B cell (primary cell): ENCODE measurements around the gene GMEB2. TPM values are rescaled to one million over a fixed set of nuclear protein-coding genes. Genes with fewer than 3 reads are reported as not detected.

Experiments used
- ATAC-seq: fragments of 200-7000 bp; cut with Tn5 transposase; one replicate; pipeline ENCODE4 v1.10.0; 2021; ENCODE audit warnings: low read depth, mild to moderate bottlenecking, moderate number of reproducible peaks, moderate library complexity
- CTCF ChIA-PET: fragments of 350-600 bp; sonication (Branson Sonifier 250); formaldehyde crosslinking; loops from one replicate; lab custom pipeline; 2021; ENCODE audit warnings: antibody characterized with exemption, inconsistent platforms; lab: Charles Lee
- POLR2A ChIA-PET: fragments of 350-600 bp; sonication (Branson Sonifier 250); formaldehyde crosslinking; loops from one replicate; lab custom pipeline; 2021; ENCODE audit warnings: antibody characterized with exemption; lab: Charles Lee
- DNase-seq: peaks from one replicate; pipeline ENCODE4 v3.0.0; 2013
- H2AFZ ChIP-seq: 2 replicates; pipeline ENCODE4 v1.6.1; 2012; ENCODE audit warnings: mild to moderate bottlenecking, low read depth, low read length; ENCODE audit not compliant: insufficient read depth, poor library complexity, severe bottlenecking
- H3K27ac ChIP-seq, 2 donors: 1 replicate in 1 of 2; 2 replicates in 1 of 2; pipeline ENCODE4 v1.5.1; 2012 to 2013; ENCODE audit warnings: low read length in 2 of 2, mild to moderate bottlenecking in 2 of 2, moderate library complexity in 1 of 2
- H3K27me3 ChIP-seq, 4 experiments: fragments of 200-600 bp in 1 of 4; sonication (generic) in 1 of 4; replicated peaks in 1 of 4; 1 replicate in 2 of 4; 2 replicates in 2 of 4; pipeline versions ENCODE4 v1.6.1 to v1.7.0; 2013 to 2016; ENCODE audit warnings: low read length in 3 of 4, mild to moderate bottlenecking in 2 of 4, mixed read lengths in 1 of 4, moderate library complexity in 1 of 4; ENCODE audit not compliant: insufficient read depth in 4 of 4, control insufficient read depth in 3 of 4; ENCODE audit errors: control extremely low read depth in 1 of 4
- H3K36me3 ChIP-seq, 2 experiments: replicated peaks in 1 of 2; 1 replicate in 1 of 2; 2 replicates in 1 of 2; pipeline versions ENCODE4 v1.6.1 to v1.7.1; 2013; ENCODE audit warnings: low read length in 1 of 2; ENCODE audit not compliant: insufficient read depth in 2 of 2, control insufficient read depth in 1 of 2; ENCODE audit errors: control extremely low read depth in 1 of 2, extremely low read depth in 1 of 2
- H3K4me1 ChIP-seq, 2 donors: fragments of 200-600 bp in 1 of 2; sonication (generic) in 1 of 2; 1 replicate in 1 of 2; 2 replicates in 1 of 2; pipeline versions ENCODE4 v1.5.1 to v1.6.1; 2013 to 2017; ENCODE audit warnings: low read length in 2 of 2; ENCODE audit not compliant: control insufficient read depth in 2 of 2, insufficient read depth in 2 of 2
- H3K4me2 ChIP-seq: replicated peaks from 2 replicates; pipeline ENCODE3; 2012; ENCODE audit warnings: mild to moderate bottlenecking, low read depth, low read length; ENCODE audit not compliant: poor library complexity, severe bottlenecking
- H3K4me3 ChIP-seq, 5 experiments: fragments of 200-600 bp in 1 of 5; sonication (generic) in 1 of 5; 1 replicate in 3 of 5; 2 replicates in 2 of 5; pipeline versions ENCODE4 v1.5.1 to v1.7.0; 2011 to 2016; ENCODE audit warnings: low read length in 4 of 5, mild to moderate bottlenecking in 4 of 5, low read depth in 2 of 5, control low read depth in 1 of 5, moderate library complexity in 1 of 5; ENCODE audit not compliant: insufficient read depth in 1 of 5; ENCODE audit errors: control extremely low read depth in 1 of 5, extremely low read depth in 1 of 5
- H3K79me2 ChIP-seq: fragments of 200-600 bp; sonication (generic); one replicate; pipeline ENCODE4 v1.6.0; 2016; ENCODE audit warnings: low read length; ENCODE audit not compliant: control insufficient read depth, insufficient read depth
- H3K9ac ChIP-seq: fragments of 200-600 bp; sonication (generic); 2 replicates; pipeline ENCODE4 v1.6.1; 2017; ENCODE audit warnings: mild to moderate bottlenecking, low read length, moderate library complexity
- H3K9me3 ChIP-seq, 3 donors: one replicate each; pipeline versions ENCODE4 v1.6.1 to v1.7.1; 2013; ENCODE audit warnings: low read length in 2 of 3; ENCODE audit not compliant: control insufficient read depth in 2 of 3, insufficient read depth in 1 of 3; ENCODE audit errors: control extremely low read depth in 1 of 3
- H4K20me1 ChIP-seq: 2 replicates; pipeline ENCODE4 v1.6.0; 2012; ENCODE audit warnings: mild to moderate bottlenecking, low read length; ENCODE audit not compliant: insufficient read depth, control insufficient read depth, poor library complexity, severe bottlenecking
- H3K27ac Mint-ChIP-seq: one replicate; pipeline ENCODE4 v1.8.0; 2021; ENCODE audit warnings: mixed read lengths
- H3K27me3 Mint-ChIP-seq: one replicate; pipeline ENCODE4 v1.8.0; 2021; ENCODE audit warnings: mixed read lengths
- H3K4me1 Mint-ChIP-seq: one replicate; pipeline ENCODE4 v1.8.0; 2021; ENCODE audit warnings: mixed read lengths
- H3K4me3 Mint-ChIP-seq: one replicate; pipeline ENCODE4 v1.8.0; 2021; ENCODE audit warnings: mixed read lengths
- H3K9me3 Mint-ChIP-seq: one replicate; pipeline ENCODE4 v1.8.0; 2022; ENCODE audit warnings: mixed read lengths; ENCODE audit not compliant: insufficient read depth
- EZH2 ChIP-seq: IDR thresholded peaks from 2 replicates; pipeline ENCODE4 v1.6.1; 2012; ENCODE audit warnings: borderline replicate concordance, low read depth, mild to moderate bottlenecking, moderate library complexity, low read length; ENCODE audit not compliant: insufficient read depth, poor library complexity, severe bottlenecking
- WGBS: methylation state at CpG from one replicate; pipeline ENCODE4 v1.1.5; 2013; ENCODE audit warnings: missing lambda C conversion rate; ENCODE audit not compliant: insufficient coverage; 5-methylcytosine and 5-hydroxymethylcytosine counted together
- intact Hi-C: fragments of 100-400 bp; cut with micrococcal nuclease; formaldehyde crosslinking; loops from one replicate; pipeline ENCODE4 v1.10.0; 2022
- polyA plus RNA-seq: library from polyadenylated mRNA; depleted of rRNA; stranded (reverse); fragments of >200 nt; gene quantifications from 2 replicates; pipeline ENCODE4 v1.2.3, GENCODE V29; 2012
- total RNA-seq, 2 donors: library from RNA; stranded (reverse); fragments of 120-200 nt in 1 of 2; gene quantifications; 1 replicate in 1 of 2; 2 replicates in 1 of 2; pipeline versions ENCODE4 v1.2.3 to v1.2.4, GENCODE V29; 2013 to 2022
- TF ChIP-seq, protein P1 (sequence below): fragments of 200-600 bp; IDR thresholded peaks from one replicate; pipeline ENCODE4 v1.8.0; 2022; ENCODE audit warnings: antibody characterized with exemption, mild to moderate bottlenecking

Gene GMEB2
- total and polyA plus RNA-seq, 2 donors (not counting 1 experiment from before 2014, with no cell fraction given), result 17.7 to 24.5 TPM

DNA sequence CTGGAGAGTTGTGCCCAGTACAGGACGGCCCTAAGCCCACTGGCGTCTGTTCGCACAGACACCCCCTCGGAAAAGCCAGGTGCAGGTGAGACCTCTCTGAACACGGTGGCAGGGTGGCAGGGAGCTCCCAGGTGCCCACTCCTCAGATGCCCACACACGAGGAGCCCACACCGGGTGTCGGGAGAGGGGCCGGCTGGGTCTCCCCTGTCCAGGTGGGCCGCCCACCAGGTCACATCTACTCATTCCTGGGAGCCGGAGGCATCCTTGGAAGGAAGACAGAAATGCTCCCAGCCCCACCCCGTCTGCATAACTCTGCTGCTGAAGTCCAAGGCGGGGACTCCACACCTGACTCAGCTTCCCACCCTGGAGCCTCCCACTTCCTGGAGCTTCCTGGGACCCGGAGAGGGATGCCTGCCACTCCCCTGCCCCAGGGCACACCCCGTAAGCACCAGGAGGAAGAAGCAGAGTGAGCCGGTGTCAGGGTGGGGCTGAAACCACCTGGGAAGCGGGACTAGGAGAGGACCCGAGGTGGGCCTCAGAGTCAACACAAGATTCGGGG, 81.9 kb downstream of the GMEB2 start:
- no peaks in the 10 kb centered on the region for H3K36me3 ChIP-seq
- no peak for ATAC-seq
- Mint-ChIP-seq H3K4me1 (peaks cover 56% of the 10 kb centered on the region), H3K4me3 (peak overlapping the region; percentile 42), H3K27me3 (no peaks in the 10 kb centered on the region), H3K9me3 (no peaks in the 10 kb centered on the region), H3K27ac (peak overlapping the region; percentile 70)
- peak overlapping the region; percentile 24 for H3K4me2 ChIP-seq
- H3K79me2 ChIP-seq, result no peaks in the 10 kb centered on the region
- no peak overlapping the region for H3K4me3 ChIP-seq
- no peak overlapping the region for H2AFZ ChIP-seq
- H3K9me3 ChIP-seq, result no peaks in the 10 kb centered on the region
- peaks cover 0 to 8% (median 1%) of the 10 kb centered on the region in 4 experiments for H3K27me3 ChIP-seq
- TF ChIP-seq, protein P1, sequence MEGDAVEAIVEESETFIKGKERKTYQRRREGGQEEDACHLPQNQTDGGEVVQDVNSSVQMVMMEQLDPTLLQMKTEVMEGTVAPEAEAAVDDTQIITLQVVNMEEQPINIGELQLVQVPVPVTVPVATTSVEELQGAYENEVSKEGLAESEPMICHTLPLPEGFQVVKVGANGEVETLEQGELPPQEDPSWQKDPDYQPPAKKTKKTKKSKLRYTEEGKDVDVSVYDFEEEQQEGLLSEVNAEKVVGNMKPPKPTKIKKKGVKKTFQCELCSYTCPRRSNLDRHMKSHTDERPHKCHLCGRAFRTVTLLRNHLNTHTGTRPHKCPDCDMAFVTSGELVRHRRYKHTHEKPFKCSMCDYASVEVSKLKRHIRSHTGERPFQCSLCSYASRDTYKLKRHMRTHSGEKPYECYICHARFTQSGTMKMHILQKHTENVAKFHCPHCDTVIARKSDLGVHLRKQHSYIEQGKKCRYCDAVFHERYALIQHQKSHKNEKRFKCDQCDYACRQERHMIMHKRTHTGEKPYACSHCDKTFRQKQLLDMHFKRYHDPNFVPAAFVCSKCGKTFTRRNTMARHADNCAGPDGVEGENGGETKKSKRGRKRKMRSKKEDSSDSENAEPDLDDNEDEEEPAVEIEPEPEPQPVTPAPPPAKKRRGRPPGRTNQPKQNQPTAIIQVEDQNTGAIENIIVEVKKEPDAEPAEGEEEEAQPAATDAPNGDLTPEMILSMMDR, result no peak
- TF ChIP-seq EZH2, result no peak
- intact Hi-C loops, result no loop called here
- ChIA-PET POLR2A (no interaction called here), CTCF (no interaction called here)
- H4K20me1 ChIP-seq, result no peaks in the 10 kb centered on the region
- WGBS, result 81% methylated on average over 19 of the region's 19 CpGs
- no peak for DNase-seq
- no peak overlapping the region for H3K9ac ChIP-seq
- peaks cover 44 to 69% of the 10 kb centered on the region in 2 donors for H3K4me1 ChIP-seq
- H3K27ac ChIP-seq, result no peak overlapping the region

- Histone ChIP-seq H4K20me1 (no peaks in the 10 kb centered on the region), H3K9ac (no peak overlapping the region), H3K4me1 (peaks cover 42 to 70% of the 10 kb centered on the region in 2 donors), H3K79me2 (no peaks in the 10 kb centered on the region), H3K27me3 (peaks cover 0 to 5% (median 1%) of the 10 kb centered on the region in 4 experiments), H3K4me3 (no peak overlapping the region), H3K27ac (no peak overlapping the region), H3K36me3 (no peaks in the 10 kb centered on the region), H3K9me3 (no peaks in the 10 kb centered on the region), H2AFZ (no peak overlapping the region), H3K4me2 (no peak overlapping the region)
- peaks cover 57% of the 10 kb centered on the region for H3K4me1 Mint-ChIP-seq
- CTCF ChIA-PET, result interaction anchor here (2.8 kb wide), 1 partner anchor 8 kb away, joined by 10 read pairs; no protein-coding TSS in a partner anchor
- 86% methylated on average over 27 of the region's 27 CpGs for WGBS
- intact Hi-C loops, result no loop called here
- no peaks in the 10 kb centered on the region for H3K27me3 Mint-ChIP-seq
- no peak overlapping the region for H3K4me3 Mint-ChIP-seq
- POLR2A ChIA-PET, result interaction anchor here (2.0 kb wide), 1 partner anchor 8 kb away, joined by 8 read pairs; no protein-coding TSS in a partner anchor
- H3K27ac Mint-ChIP-seq, result peak overlapping the region; percentile 70
- H3K9me3 Mint-ChIP-seq, result no peaks in the 10 kb centered on the region
- no peak for ATAC-seq
- no peak for DNase-seq
- TF ChIP-seq EZH2, result no peak
- TF ChIP-seq, protein P1, result no peak
These were observed 82.5 kb downstream of the GMEB2 start for GRCh38 chr20:63544241-63544957.
